ENCODE measurements around the gene SQSTM1.
"Not testable (repeated sequence)": the region's sequence is repeated elsewhere in the genome, so short reads cannot be mapped to it uniquely, and the experiment has no call there.

The SQSTM1 gene

GRCh38 chr5:179833709-179834070 is 13.0 kb downstream of the SQSTM1 start:
- DNase-seq (ENCODE audit: low read depth), result no peak
- no peak overlapping the region for H3K4me3 ChIP-seq (ENCODE audit: low read depth, low read length)
- TF ChIP-seq MYC (IDR thresholded peaks at IDR 0.05; ENCODE audit: low read depth, low read length) (no peak), POLR2A (IDR thresholded peaks at IDR 0.05; ENCODE audit: extremely low read depth, insufficient read length) (no peak), CTCF (IDR thresholded peaks at IDR 0.05; ENCODE audit: low read depth, low read length) (no peak), MAX (IDR thresholded peaks at IDR 0.05; ENCODE audit: low read depth, low read length) (no peak)

GRCh38 chr5:179834120-179834519 is 13.4 kb downstream of the SQSTM1 start:
- no peak for TF ChIP-seq MAX (IDR thresholded peaks at IDR 0.05; ENCODE audit: low read depth, low read length)
- TF ChIP-seq POLR2A (IDR thresholded peaks at IDR 0.05; ENCODE audit: extremely low read depth, insufficient read length), result no peak
- TF ChIP-seq MYC (IDR thresholded peaks at IDR 0.05; ENCODE audit: low read depth, low read length), result no peak
- TF ChIP-seq CTCF (IDR thresholded peaks at IDR 0.05; ENCODE audit: low read depth, low read length), result no peak
- no peak for DNase-seq (ENCODE audit: low read depth)
- no peak overlapping the region for H3K4me3 ChIP-seq (ENCODE audit: low read depth, low read length)

GRCh38 chr5:179834871-179835270 is 14.2 kb downstream of the SQSTM1 start:
- not testable (repeated sequence) for DNase-seq (ENCODE audit: low read depth); H3K4me3 ChIP-seq (ENCODE audit: low read depth, low read length)

GRCh38 chr5:179836225-179837019 is 15.7 kb downstream of the SQSTM1 start:
- TF ChIP-seq POLR2A (IDR thresholded peaks at IDR 0.05; ENCODE audit: extremely low read depth, insufficient read length), result no peak
- TF ChIP-seq CTCF (IDR thresholded peaks at IDR 0.05; ENCODE audit: low read depth, low read length), result no peak
- TF ChIP-seq MAX (IDR thresholded peaks at IDR 0.05; ENCODE audit: low read depth, low read length), result no peak
- TF ChIP-seq MYC (IDR thresholded peaks at IDR 0.05; ENCODE audit: low read depth, low read length), result no peak
- peak; percentile 51 for DNase-seq (ENCODE audit: low read depth)
- no peak overlapping the region for H3K4me3 ChIP-seq (ENCODE audit: low read depth, low read length)

GRCh38 chr5:179837076-179838011 is 16.6 kb downstream of the SQSTM1 start:
- H3K4me3 ChIP-seq (ENCODE audit: low read depth, low read length), result no peak overlapping the region
- TF ChIP-seq MYC (IDR thresholded peaks at IDR 0.05; ENCODE audit: low read depth, low read length), result no peak
- no peak for TF ChIP-seq POLR2A (IDR thresholded peaks at IDR 0.05; ENCODE audit: extremely low read depth, insufficient read length)
- TF ChIP-seq CTCF (IDR thresholded peaks at IDR 0.05; ENCODE audit: low read depth, low read length), result no peak
- TF ChIP-seq MAX (IDR thresholded peaks at IDR 0.05; ENCODE audit: low read depth, low read length), result no peak
- DNase-seq (ENCODE audit: low read depth), result no peak
